GM12872 (cell line): ENCODE measurements around the gene LRRC71.

Experiments
- TF ChIP-seq, protein P1 (sequence below): IDR thresholded peaks from 3 replicates; pipeline ENCODE4 v1.5.1; 2011; ENCODE audit warnings: low read depth, mild to moderate bottlenecking, low read length, moderate library complexity; ENCODE audit not compliant: insufficient read depth

Gene LRRC71

DNA sequence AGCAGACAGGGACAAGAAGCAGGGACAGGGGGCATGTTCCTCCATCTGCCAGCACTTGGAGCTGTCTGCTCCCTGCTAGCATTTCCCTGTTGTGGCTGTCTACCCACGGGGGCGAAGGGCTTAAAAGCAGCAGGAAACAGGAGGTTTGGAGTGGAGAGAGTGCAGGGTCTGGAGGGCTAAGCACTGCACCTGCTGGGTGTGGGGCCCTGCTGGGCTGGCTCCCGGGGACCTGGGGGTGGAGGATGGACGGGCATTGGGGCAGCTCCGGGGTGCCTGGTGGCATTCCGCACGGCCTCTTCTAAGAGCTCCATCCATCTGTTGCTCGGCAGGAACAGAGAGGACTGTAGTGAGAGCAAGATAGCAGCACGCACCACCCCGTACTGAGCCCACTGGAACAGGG lies 21.2 kb downstream of the LRRC71 start:
- TF ChIP-seq, protein P1, sequence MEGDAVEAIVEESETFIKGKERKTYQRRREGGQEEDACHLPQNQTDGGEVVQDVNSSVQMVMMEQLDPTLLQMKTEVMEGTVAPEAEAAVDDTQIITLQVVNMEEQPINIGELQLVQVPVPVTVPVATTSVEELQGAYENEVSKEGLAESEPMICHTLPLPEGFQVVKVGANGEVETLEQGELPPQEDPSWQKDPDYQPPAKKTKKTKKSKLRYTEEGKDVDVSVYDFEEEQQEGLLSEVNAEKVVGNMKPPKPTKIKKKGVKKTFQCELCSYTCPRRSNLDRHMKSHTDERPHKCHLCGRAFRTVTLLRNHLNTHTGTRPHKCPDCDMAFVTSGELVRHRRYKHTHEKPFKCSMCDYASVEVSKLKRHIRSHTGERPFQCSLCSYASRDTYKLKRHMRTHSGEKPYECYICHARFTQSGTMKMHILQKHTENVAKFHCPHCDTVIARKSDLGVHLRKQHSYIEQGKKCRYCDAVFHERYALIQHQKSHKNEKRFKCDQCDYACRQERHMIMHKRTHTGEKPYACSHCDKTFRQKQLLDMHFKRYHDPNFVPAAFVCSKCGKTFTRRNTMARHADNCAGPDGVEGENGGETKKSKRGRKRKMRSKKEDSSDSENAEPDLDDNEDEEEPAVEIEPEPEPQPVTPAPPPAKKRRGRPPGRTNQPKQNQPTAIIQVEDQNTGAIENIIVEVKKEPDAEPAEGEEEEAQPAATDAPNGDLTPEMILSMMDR: no peak

DNA sequence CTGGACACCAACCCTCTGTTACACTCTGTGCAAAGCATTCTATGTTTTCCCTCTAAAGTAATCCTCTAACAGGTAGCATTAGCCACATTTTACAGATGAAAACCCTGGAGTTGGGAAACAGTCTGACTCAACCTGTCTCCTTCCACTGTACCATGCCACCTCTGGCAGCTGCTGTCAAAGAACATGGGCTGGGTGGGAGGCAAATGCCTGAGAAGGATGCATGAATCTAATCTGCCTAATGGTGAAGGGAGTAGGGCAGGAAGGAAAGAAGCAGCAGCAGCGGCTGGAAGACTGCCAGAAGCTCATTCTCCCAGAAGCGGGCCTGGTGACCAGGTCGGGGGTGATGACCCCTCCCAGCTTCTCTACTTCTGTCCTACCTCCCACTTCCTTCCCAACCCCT lies 21.7 kb downstream of the LRRC71 start:
- TF ChIP-seq, protein P1: no peak

DNA sequence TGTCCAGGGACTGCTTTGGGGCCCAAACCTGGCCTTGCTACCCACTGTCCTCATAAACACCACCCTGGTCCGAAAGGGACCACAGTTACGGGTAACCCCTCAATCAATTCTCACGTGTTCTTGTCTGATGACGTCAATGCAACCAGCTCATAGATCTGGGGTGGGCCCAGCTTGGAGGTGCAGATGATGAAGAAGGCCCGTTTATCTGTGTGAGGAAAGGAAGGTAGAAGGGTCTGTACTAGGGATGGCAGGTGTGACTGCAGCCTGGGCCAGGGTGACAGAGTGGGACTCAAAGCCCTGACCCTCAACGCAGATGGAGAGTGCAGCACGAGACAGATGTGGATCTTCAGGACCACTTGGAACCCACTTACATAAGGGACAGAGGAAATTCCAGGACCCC lies 22.1 kb downstream of the LRRC71 start:
- TF ChIP-seq, protein P1: no peak

DNA sequence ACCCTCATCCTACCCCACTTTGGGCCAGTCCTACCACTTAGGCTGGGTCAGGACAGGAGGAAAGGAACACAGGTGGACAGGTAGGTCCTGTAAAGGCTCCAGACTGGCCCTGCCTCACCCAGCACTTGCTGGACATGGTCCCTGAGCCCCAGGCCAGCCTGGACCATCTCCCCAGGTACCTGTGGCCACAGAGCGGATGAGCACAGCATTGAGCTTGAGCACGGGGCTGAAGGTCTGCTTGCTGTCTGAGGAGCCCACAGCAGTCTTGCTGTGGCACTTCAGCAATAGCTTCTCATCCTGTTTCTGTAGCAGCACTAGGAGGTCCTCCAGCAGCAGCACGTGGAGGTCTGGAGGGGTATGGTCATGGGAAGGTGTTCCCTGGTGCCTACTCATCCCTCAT lies 23.3 kb downstream of the LRRC71 start:
- TF ChIP-seq, protein P1: no peak

DNA sequence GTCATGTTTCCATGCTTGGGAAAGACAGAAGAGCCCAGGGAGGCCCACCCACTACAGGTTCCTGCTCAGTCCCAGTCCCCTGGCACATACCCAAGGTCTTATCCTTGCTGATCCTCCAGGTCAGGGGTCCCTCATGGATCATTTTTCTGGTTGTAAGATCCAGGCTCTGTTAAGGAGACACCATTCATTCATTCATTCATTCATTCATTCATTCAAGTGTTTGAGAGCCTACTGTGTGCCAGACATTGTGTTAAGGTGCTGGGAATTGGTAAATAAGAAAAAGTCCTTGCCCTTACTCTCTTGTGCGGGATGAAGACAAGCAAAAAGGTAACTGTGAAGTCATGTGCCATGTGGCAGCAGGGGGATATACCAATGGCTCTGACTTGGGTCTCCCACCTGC lies 23.8 kb downstream of the LRRC71 start:
- TF ChIP-seq, protein P1: no peak

DNA sequence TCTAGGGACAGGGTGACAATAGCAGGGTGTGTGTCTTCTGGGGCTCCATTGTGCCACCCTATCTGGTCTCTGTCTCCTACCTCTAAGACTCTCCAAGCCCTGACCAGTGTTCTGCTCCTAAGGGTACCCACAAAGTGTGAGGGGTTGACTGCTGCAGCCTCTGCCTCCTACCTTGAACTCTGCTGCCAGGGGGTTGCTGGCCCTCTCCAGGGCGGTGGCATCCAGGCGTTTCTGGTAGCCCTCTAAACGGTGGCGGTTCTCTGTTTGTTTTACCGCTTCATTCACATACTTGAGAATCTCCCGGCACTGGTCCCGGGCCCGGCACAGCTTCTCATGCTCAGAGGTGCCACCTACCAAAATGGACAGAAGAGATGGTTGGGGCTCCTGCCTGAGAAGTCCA lies 24.4 kb downstream of the LRRC71 start:
- TF ChIP-seq, protein P1: no peak

DNA sequence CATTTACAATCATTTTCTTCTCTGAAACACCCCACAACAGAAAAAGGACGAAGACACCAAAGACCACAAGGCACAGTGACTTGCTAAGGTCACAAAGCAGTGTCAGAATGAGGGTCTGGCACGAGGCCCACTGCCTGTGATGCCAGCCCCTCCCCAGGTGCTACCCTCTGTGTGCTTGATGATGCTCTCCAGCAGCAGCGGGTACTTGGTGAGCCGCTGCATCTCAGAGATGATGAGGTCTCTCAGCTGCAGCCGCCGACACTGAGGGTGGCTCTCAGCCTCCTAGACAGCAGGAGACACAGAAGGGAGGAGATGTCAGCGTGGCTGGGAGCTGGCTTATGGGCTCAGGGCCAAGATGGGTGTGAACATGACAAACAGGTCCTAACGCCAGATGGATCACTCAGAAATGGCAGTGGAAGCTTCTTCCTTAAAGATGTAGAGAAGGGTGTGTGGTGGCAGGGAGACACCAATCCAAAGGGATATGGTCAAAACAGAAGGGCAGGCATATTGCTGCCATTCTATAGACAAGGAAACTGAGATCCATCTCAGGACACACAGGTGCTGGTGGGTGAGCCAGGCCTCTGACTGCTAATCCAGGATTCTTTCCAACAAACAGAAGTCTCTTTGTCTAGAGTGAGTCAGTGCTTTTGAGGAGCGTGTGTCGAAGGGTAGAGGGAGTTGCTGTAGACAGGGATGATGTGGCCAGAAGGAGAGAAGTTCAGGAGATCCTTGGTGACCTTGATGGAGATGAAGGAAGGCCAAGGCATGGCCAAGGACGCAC lies 25.6 kb downstream of the LRRC71 start:
- TF ChIP-seq, protein P1: no peak
